Ramos (cell line): ENCODE results near the gene TRPM2.

Experiments used
- in situ Hi-C: fragments of 300-500 bp; cut with MboI; formaldehyde crosslinking; loops from one replicate; pipeline ENCODE4 v1.14.3; 2022; ENCODE audit warnings: low sequenced_read_pairs; ENCODE audit not compliant: unreplicated experiment

TRPM2 gene

GRCh38 chr21:44332965-44333364 is 20.5 kb upstream of the TRPM2 start:
- in situ Hi-C loops = loop anchor here (10.0 to 25.0 kb wide), 2 partner anchors 528 to 1346 kb away; no protein-coding TSS in a partner anchor

GRCh38 chr21:44333509-44334328 is 19.7 kb upstream of the TRPM2 start:
- in situ Hi-C loops = loop anchor here (10.0 to 25.0 kb wide), 2 partner anchors 529 to 1346 kb away; no protein-coding TSS in a partner anchor

GRCh38 chr21:44334329-44335030 is 18.9 kb upstream of the TRPM2 start:
- in situ Hi-C loops = loop anchor here (10.0 to 25.0 kb wide), 2 partner anchors 530 to 1347 kb away; no protein-coding TSS in a partner anchor

DNA sequence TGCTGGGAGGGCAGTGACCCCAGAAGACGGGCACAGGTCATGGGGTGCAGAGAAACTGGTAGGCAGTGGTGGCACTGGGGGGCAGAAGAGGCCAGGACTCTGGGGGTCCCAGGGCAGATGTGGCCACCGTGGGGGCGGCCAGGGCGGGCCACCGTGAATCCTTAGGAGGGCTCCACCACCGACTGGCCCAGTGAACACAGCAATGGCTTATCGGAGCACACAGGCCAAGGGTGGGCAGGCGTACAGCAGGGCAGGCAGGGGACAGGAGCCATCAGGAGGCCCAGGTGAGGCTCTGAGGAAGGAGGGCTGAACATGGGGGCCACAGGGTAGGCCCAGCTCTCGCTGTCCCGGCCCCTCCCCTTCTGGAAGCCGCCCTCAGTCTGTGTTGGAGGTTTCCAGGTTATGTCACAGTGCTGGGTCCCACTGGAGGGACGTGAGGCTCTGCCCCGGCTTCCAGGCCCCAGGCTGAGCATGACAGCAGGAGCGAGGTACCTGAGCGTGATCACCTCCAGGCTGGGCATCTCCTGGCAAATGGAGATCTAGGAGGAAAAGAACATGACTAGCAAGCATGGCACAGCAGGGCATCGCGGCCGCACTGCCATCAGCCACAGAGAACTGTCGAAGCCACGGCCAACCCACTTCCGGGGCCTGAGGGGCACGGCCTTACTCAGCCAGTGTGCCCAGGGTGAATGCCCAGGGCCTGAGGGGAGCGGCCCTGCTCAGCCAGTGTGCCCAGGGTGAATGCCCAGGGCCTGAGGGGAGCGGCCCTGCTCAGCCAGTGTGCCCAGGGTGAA is 18.0 kb upstream of the TRPM2 start:
- in situ Hi-C loops = loop anchor here (10.0 to 25.0 kb wide), 2 partner anchors 531 to 1348 kb away; no protein-coding TSS in a partner anchor

DNA sequence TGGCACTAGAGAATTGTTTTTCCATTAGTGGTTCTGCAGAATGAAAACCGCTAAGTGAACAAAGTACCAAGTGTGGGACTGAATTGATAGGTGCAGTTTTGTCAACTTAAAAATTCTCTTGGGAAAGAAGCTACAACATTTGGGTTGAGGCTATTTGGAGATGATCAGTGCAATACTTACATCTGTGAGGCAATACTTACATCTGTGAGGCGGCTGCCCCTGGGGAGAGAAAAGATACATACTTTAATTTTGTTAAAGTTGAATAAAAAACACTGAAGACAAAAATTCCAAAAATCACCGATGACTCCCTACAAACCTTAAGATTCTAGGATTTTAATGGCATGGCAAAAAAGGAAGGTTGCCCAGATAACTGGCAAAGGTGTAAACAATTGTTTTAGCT is 16.0 kb upstream of the TRPM2 start:
- in situ Hi-C loops = loop anchor here (10.0 to 25.0 kb wide), 2 partner anchors 533 to 1350 kb away; no protein-coding TSS in a partner anchor

DNA sequence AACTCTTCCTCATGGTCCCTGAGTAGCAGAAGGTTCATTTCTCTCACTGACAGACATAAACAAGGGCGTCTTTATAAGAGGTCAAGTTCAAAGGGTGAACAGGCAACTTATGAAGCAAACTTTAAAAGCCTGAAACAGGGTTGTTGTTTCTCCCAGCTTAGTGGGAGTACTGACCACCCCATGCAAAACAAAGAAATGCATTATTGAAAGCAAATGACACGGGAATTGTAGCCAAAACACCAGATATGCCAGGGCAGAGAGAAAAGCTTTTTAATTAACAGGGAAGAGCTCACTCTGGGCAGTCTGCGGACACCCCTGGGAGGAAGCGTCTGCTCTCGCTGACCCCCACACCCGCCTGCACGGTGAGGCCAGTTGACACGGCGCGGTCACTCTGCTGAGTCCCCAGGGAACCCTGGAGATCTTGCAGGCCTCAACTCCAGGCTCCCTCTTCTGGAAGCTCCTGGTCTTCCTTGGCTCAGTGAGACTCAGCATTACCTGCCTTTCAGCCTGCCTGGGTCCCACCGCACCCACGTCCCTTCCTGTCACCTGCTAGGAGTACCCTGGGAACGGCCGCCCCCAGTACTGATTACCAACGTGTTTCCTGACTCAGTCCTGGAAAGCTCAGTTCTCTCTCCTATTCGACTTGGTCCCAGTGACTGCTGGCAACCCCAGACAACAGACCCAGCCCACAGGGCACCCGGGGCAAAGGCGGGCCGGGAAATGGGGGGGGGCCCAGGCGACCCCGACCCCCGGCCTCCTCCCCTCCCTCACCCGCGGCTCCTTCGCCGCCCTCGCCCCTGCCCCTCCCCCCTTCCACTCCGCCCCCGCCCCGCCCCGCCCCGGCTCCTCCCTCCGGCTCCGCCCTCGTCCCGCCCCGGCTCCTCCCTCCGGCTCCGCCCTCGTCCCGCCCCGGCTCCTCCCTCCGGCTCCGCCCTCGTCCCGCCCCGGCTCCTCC is 15.2 kb upstream of the TRPM2 start:
- in situ Hi-C loops = loop anchor here (10.0 to 25.0 kb wide), 2 partner anchors 533 to 1351 kb away; no protein-coding TSS in a partner anchor

DNA sequence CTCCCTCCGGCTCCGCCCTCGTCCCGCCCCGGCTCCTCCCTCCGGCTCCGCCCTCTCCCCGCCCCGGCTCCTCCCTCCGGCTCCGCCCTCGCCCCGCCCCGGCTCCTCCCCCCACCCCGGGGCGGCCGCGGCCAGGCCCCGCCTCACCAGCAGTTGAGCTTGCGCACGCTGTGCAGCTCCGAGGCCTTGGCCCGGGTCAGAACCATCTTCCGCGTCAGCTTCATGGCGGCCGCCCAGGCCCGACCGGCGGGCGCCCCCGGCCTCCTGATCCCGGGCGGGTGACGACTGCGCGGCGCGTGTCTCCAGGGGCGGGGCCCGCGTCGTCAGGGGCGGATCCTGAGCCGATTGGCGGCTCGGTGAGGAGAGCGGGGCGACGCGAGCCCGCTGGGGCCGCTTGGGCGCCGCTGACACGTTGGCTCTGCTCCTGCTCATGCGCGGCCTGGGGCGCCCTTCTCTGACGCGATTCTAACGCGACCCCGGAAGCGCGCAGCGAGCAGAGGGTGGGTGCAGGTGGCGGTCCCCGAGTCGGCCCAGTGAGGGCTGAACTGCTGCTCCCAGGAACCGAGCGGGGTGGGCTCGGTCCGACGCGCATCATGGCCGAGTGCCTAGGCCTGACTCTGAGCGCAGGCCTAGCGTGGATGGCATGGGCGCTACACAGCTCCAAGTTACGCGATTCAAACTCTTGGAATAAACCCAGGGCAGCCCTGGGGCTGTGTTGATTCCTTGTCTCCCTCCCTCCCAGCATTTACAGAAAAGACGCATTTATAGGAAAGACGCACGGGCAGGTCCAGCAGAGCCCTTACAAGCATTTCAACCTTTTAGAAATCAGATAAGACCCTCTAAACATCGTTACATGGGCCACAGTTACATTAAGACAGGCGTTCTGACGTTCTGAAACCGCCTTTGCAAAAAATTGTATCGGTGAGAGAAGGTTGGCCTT is 14.2 kb upstream of the TRPM2 start, which contains the start of gene CFAP410:
Gene CFAP410 (minus strand): TSS at position 420 of the 940 bp plus-strand sequence. CDS start 196 bp downstream, at position 224.
- in situ Hi-C loops = loop anchor here (10.0 to 25.0 kb wide), 2 partner anchors 534 to 1352 kb away; no protein-coding TSS in a partner anchor

GRCh38 chr21:44341726-44342458 is 11.5 kb upstream of the TRPM2 start:
- in situ Hi-C loops = loop anchor here (25.0 kb wide), 1 partner anchor 1355 kb away; no protein-coding TSS in a partner anchor

GRCh38 chr21:44342981-44343380 is 10.4 kb upstream of the TRPM2 start:
- in situ Hi-C loops = loop anchor here (25.0 kb wide), 1 partner anchor 1356 kb away; no protein-coding TSS in a partner anchor

DNA sequence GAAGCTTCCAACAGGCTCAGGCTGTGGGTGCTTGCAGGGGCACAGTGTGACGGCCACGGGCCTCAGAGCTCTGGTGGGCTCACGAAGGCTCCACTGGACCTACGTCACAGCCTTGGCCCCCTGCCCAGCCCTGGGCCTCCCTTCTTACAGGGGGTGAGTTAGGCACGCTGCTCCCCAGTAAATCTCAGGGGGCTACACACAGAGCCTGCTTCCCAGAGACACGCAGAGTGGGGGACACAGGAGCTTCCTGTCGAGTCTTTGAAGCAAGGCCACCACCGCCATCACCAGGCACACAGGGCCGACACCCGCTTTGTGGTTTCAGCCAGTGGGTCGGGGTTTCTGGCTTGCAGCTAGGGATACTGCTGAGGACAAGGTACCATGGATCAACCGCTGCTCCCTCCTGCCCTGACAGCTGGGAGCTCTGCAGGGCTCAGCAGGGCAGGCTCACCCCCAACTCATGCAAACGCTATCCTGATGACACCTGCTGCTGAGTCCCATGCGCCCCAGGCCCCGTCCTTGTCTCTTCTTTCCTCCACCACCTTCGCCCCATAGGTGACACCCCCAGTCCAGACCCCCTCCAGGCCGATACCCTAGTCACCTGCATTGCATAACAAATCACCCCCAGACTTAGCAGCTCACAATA is 8.8 kb upstream of the TRPM2 start:
- in situ Hi-C loops = loop anchor here (25.0 kb wide), 1 partner anchor 1357 kb away; no protein-coding TSS in a partner anchor

GRCh38 chr21:44345495-44345894 is 7.9 kb upstream of the TRPM2 start:
- in situ Hi-C loops = loop anchor here (25.0 kb wide), 1 partner anchor 1358 kb away; no protein-coding TSS in a partner anchor

GRCh38 chr21:44347911-44348451 is 5.4 kb upstream of the TRPM2 start:
- in situ Hi-C loops = loop anchor here (25.0 kb wide), 1 partner anchor 1361 kb away; no protein-coding TSS in a partner anchor

DNA sequence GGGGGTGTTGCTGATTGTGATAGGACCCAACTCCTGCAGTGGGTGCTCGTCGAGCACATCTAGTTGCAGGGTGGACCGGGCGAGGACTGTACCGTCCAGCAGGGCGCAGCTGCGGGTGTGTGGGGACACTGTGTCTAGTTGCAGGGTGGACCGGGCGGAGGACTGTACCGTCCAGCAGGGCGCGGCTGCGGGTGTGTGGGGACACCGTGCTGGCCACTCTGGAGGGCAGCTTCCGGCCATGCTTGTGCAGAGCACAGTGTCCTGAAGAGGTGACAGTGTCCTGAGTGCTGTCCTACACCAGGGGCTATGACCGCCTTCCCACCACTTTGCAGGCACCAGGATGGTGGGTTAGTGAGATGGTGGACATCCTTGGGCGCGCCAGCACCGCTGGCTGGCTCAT is 4.6 kb upstream of the TRPM2 start:
- in situ Hi-C loops = loop anchor here (25.0 kb wide), 1 partner anchor 1362 kb away; no protein-coding TSS in a partner anchor

DNA sequence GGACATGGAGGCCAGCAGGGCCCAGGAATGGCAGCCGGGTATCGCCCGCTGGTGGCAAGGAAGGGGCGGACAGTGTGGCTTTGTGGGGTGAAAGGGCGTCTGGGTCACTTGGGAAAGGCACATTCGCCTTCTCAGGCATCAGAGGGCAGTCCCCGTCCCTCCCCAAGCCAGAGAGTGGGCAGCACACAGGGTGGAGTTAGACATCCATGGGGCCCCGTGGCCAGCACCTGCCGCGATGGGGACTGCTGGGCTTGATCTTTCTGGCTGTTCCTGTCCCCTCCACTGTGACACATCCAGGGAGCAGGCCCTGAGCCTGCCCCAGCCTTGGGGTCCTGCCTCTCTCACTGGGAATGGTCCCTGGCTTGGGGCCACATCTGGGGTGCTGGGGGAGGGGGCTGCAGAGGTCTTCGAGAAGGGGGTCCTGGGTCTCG is 4.0 kb upstream of the TRPM2 start:
- in situ Hi-C loops = loop anchor here (25.0 kb wide), 1 partner anchor 1362 kb away; no protein-coding TSS in a partner anchor

GRCh38 chr21:44349847-44350772 is 3.3 kb upstream of the TRPM2 start:
- in situ Hi-C loops = loop anchor here (25.0 kb wide), 1 partner anchor 1363 kb away; no protein-coding TSS in a partner anchor
